ENCODE measurements around the gene NIT1. TPM values are rescaled to one million over a fixed set of nuclear protein-coding genes. Genes with fewer than 3 reads are reported as not detected.

The NIT1 gene
- total RNA-seq: 20.6 and 23.5 TPM in 2 replicates

GRCh38 chr1:161117759-161118581 is at the start of gene NIT1, which contains the start of gene PFDN2:
Gene NIT1 (plus strand): TSS chr1:161118105. CDS start chr1:161118177, 72 bp downstream.
Gene PFDN2 (minus strand): TSS chr1:161118037. CDS start chr1:161118026, 11 bp downstream.

GRCh38 chr1:161069731-161070270 is 48.1 kb upstream of the NIT1 start, which contains the start of gene ARHGAP30:
Gene ARHGAP30 (minus strand): TSS chr1:161069891. CDS start chr1:161069624, 267 bp downstream.

GRCh38 chr1:161089251-161089924 is 28.5 kb upstream of the NIT1 start, which contains the start of gene NECTIN4:
Gene NECTIN4 (minus strand): TSS chr1:161089558. CDS start chr1:161089296, 262 bp downstream.

GRCh38 chr1:161098210-161099068 is 19.5 kb upstream of the NIT1 start, which contains the start of gene KLHDC9:
Gene KLHDC9 (plus strand): TSS chr1:161098361. CDS start chr1:161098536, 175 bp downstream.

GRCh38 chr1:161132410-161133219 is 14.7 kb downstream of the NIT1 start, which contains the start of gene DEDD:
Gene DEDD (minus strand): TSS chr1:161132667. CDS start chr1:161124462, 8,205 bp downstream.

GRCh38 chr1:161153682-161154337 is 35.9 kb downstream of the NIT1 start, which contains the start of gene UFC1:
Gene UFC1 (plus strand): TSS chr1:161153978. CDS start chr1:161153998, 20 bp downstream.

GRCh38 chr1:161159087-161159912 is 41.4 kb downstream of the NIT1 start, which contains the start of gene USP21:
Gene USP21 (plus strand): TSS chr1:161159500. CDS start chr1:161160641, 1,141 bp downstream.

GRCh38 chr1:161165742-161166668 is 48.1 kb downstream of the NIT1 start, which contains the start of gene PPOX:
Gene PPOX (plus strand): TSS chr1:161166426. CDS start chr1:161166848, 422 bp downstream.

Other genes with a start within 250 kb of the NIT1 start
- not detected in 2 replicates for gene ITLN1, start 232.9 kb upstream of the NIT1 start, total RNA-seq
- not detected in 2 replicates for gene ITLN2, start 163.3 kb upstream of the NIT1 start, total RNA-seq
- 4.2 and 11.6 TPM in 2 replicates for gene F11R, start 97.0 kb upstream of the NIT1 start, total RNA-seq
- 12.3 and 26.7 TPM in 2 replicates for gene TSTD1, start 79.1 kb upstream of the NIT1 start, total RNA-seq
- gene USF1, start 72.1 kb upstream of the NIT1 start, total RNA-seq: 73.6 and 80.6 TPM in 2 replicates
- under 0.01 TPM in 1 of 2 replicates, not detected in the other for gene ARHGAP30, start 48.2 kb upstream of the NIT1 start, total RNA-seq
- 0.13 TPM in 1 of 2 replicates, not detected in the other for gene NECTIN4, start 28.5 kb upstream of the NIT1 start, total RNA-seq
- gene KLHDC9, start 19.7 kb upstream of the NIT1 start, total RNA-seq: 1.8 and 3.5 TPM in 2 replicates
- gene PFDN2, start 68 bp upstream of the NIT1 start, total RNA-seq: 37.0 and 64.9 TPM in 2 replicates
- 21.8 and 23.8 TPM in 2 replicates for gene DEDD, start 14.6 kb downstream of the NIT1 start, total RNA-seq
- gene UFC1, start 35.9 kb downstream of the NIT1 start, total RNA-seq: 129 and 141 TPM in 2 replicates
- gene USP21, start 41.4 kb downstream of the NIT1 start, total RNA-seq: 5.3 and 5.5 TPM in 2 replicates
- 11.0 and 13.1 TPM in 2 replicates for gene PPOX, start 48.3 kb downstream of the NIT1 start, total RNA-seq
- 12.0 and 12.7 TPM in 2 replicates for gene B4GALT3, start 59.4 kb downstream of the NIT1 start, total RNA-seq
- 4.2 and 7.5 TPM in 2 replicates for gene ADAMTS4, start 80.9 kb downstream of the NIT1 start, total RNA-seq
- gene NDUFS2, start 84.3 kb downstream of the NIT1 start, total RNA-seq: 146 and 150 TPM in 2 replicates
- gene FCER1G, start 97.2 kb downstream of the NIT1 start, total RNA-seq: not detected in 2 replicates
- not detected in 2 replicates for gene APOA2, start 105.5 kb downstream of the NIT1 start, total RNA-seq
- 9.1 and 9.6 TPM in 2 replicates for gene TOMM40L, start 108.0 kb downstream of the NIT1 start, total RNA-seq
- gene NR1I3, start 120.1 kb downstream of the NIT1 start, total RNA-seq: not detected in 2 replicates
- not detected in 2 replicates for gene PCP4L1, start 140.6 kb downstream of the NIT1 start, total RNA-seq
- 1.6 and 1.7 TPM in 2 replicates for gene MPZ, start 191.9 kb downstream of the NIT1 start, total RNA-seq
- gene SDHC, start 196.3 kb downstream of the NIT1 start, total RNA-seq: 18.9 and 24.4 TPM in 2 replicates
- not detected in 2 replicates for gene CFAP126, start 249.8 kb downstream of the NIT1 start, total RNA-seq